GM12878 (cell line): Measurements from ENCODE around the gene SYNE4.

Experiments
- CEBPB ChIP-seq, 2 experiments: fragments of 150-350 bp in 1 of 2; IDR thresholded peaks; 2 replicates each; pipeline ENCODE4 v1.6.1; 2012 to 2014; ENCODE audit warnings: low read depth in 2 of 2, low read length in 2 of 2, borderline replicate concordance in 1 of 2, inconsistent platforms in 1 of 2
- EED ChIP-seq: sonication (generic); IDR thresholded peaks from 2 replicates; pipeline ENCODE4 v1.6.1; 2016; ENCODE audit warnings: antibody characterized with exemption, low read depth
- EZH2 ChIP-seq: IDR thresholded peaks from 2 replicates; pipeline ENCODE4 v1.6.1; 2012; ENCODE audit warnings: low read depth, mild to moderate bottlenecking, control low read depth, inconsistent platforms, low read length, borderline replicate concordance; ENCODE audit not compliant: control insufficient read depth
- JUNB ChIP-seq: IDR thresholded peaks from 2 replicates; pipeline ENCODE4 v1.6.1; 2016; ENCODE audit warnings: antibody characterized with exemption, mild to moderate bottlenecking
- MTA3 ChIP-seq: IDR thresholded peaks from 2 replicates; pipeline ENCODE4 v1.6.1; 2012; ENCODE audit warnings: low read length, inconsistent platforms, borderline replicate concordance
- MXI1 ChIP-seq: fragments of 150-350 bp; IDR thresholded peaks from 2 replicates; pipeline ENCODE4 v1.6.1; 2011; ENCODE audit warnings: low read depth, mild to moderate bottlenecking, inconsistent platforms, low read length, improper control_type of control experiment
- NFIC ChIP-seq: IDR thresholded peaks from 2 replicates; pipeline ENCODE4 v1.6.1; 2012; ENCODE audit warnings: low read depth, mild to moderate bottlenecking, inconsistent platforms, low read length, moderate library complexity
- POLR2A ChIP-seq: IDR thresholded peaks from 2 replicates; pipeline ENCODE4 v1.6.1; 2011; ENCODE audit warnings: low read depth, mild to moderate bottlenecking, low read length
- RFX5 ChIP-seq: IDR thresholded peaks from 2 replicates; pipeline ENCODE4 v1.6.1; 2011; ENCODE audit warnings: low read depth, low read length, improper control_type of control experiment
- SPI1 ChIP-seq: IDR thresholded peaks from 2 replicates; pipeline ENCODE4 v1.6.1; 2011; ENCODE audit warnings: low read depth, mild to moderate bottlenecking, low read length, moderate library complexity, borderline replicate concordance; ENCODE audit not compliant: insufficient read depth
- TAF1 ChIP-seq: IDR thresholded peaks from 2 replicates; pipeline ENCODE4 v1.6.1; 2011; ENCODE audit warnings: mild to moderate bottlenecking, low read depth, low read length, borderline replicate concordance
- ZNF384 ChIP-seq: IDR thresholded peaks from 2 replicates; pipeline ENCODE4 v1.6.1; 2012; ENCODE audit warnings: low read depth, mild to moderate bottlenecking, low read length, improper control_type of control experiment, borderline replicate concordance
- TF ChIP-seq, protein P1 (sequence below), 3 experiments: IDR thresholded peaks in 2 of 3; conservative IDR thresholded peaks in 1 of 3; 2 replicates each; pipeline ENCODE4 v1.5.1; 2011; ENCODE audit warnings: low read depth in 3 of 3, low read length in 3 of 3, mild to moderate bottlenecking in 3 of 3, control low read depth in 2 of 3, moderate library complexity in 2 of 3, inconsistent platforms in 1 of 3, mixed read lengths in 1 of 3; ENCODE audit not compliant: control insufficient read depth in 2 of 3, insufficient read depth in 1 of 3; ENCODE audit errors: extremely low read depth in 1 of 3
- TF ChIP-seq, protein P2 (sequence below): fragments of 450-650 bp; IDR thresholded peaks from 2 replicates; pipeline ENCODE4 v1.6.1; 2017; ENCODE audit warnings: mild to moderate bottlenecking

DNA sequence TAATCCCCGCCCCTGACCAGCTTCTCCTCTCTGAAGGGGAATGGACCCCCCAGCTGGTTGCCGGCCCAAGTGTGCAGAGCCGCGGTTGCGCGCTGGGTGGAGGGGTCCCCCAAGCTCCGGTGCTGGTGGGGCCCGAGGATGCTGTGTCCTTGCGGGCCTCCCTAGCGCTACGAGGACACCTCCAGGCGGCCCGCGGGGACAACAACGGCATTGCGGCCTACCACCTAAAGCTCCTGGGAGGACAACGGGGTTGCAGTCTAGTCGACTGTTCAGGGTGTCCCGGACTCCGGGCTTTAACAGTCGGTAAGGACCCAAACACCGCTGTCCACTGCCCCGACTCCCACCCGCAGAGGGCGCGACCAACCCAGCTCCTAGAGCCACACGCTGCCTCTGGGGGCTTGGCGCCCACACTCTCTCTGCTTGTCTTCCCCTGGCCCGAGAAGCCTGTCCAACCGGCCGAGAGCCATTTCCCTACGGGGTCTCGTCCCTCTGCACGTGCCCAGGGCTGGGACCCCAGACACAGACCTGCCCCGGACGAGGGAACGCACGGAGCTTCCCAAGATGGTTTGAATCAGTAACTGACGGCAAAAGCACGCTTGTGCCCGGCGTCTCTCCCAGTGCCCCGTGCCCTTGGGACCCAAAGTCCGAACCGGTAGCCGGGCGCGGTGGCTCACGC, 14.6 kb downstream of the SYNE4 start:
- TF ChIP-seq, protein P1, sequence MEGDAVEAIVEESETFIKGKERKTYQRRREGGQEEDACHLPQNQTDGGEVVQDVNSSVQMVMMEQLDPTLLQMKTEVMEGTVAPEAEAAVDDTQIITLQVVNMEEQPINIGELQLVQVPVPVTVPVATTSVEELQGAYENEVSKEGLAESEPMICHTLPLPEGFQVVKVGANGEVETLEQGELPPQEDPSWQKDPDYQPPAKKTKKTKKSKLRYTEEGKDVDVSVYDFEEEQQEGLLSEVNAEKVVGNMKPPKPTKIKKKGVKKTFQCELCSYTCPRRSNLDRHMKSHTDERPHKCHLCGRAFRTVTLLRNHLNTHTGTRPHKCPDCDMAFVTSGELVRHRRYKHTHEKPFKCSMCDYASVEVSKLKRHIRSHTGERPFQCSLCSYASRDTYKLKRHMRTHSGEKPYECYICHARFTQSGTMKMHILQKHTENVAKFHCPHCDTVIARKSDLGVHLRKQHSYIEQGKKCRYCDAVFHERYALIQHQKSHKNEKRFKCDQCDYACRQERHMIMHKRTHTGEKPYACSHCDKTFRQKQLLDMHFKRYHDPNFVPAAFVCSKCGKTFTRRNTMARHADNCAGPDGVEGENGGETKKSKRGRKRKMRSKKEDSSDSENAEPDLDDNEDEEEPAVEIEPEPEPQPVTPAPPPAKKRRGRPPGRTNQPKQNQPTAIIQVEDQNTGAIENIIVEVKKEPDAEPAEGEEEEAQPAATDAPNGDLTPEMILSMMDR (IDR thresholded peaks at IDR 0.05 in 2 of 3, conservative IDR thresholded peaks at IDR 0.05 in 1 of 3; ENCODE audit: control insufficient read depth in 2 of 3, extremely low read depth in 1 of 3, insufficient read depth in 1 of 3, low read depth in 3 of 3, low read length in 3 of 3) = no peak
- TF ChIP-seq EZH2 (no peak), POLR2A (no peak), SPI1 (no peak), CEBPB (IDR thresholded peaks at IDR 0.05; ENCODE audit: borderline replicate concordance in 1 of 2, low read depth in 2 of 2, low read length in 2 of 2) (no peak), EED (no peak), MTA3 (no peak), ZNF384 (no peak), MXI1 (no peak), RFX5 (no peak), NFIC (no peak), TAF1 (no peak), JUNB (no peak)
- TF ChIP-seq, protein P2, sequence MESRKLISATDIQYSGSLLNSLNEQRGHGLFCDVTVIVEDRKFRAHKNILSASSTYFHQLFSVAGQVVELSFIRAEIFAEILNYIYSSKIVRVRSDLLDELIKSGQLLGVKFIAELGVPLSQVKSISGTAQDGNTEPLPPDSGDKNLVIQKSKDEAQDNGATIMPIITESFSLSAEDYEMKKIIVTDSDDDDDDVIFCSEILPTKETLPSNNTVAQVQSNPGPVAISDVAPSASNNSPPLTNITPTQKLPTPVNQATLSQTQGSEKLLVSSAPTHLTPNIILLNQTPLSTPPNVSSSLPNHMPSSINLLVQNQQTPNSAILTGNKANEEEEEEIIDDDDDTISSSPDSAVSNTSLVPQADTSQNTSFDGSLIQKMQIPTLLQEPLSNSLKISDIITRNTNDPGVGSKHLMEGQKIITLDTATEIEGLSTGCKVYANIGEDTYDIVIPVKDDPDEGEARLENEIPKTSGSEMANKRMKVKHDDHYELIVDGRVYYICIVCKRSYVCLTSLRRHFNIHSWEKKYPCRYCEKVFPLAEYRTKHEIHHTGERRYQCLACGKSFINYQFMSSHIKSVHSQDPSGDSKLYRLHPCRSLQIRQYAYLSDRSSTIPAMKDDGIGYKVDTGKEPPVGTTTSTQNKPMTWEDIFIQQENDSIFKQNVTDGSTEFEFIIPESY = no peak
